ENCODE measurements around the gene PDE10A.

GRCh38 chr6:165605182-165605875, 57.7 kb downstream of the PDE10A start:
- TF ChIP-seq CTCF (IDR thresholded peaks at IDR 0.05; ENCODE audit: insufficient read depth, low read length, poor library complexity, severe bottlenecking) (no peak), EZH2phosphoT487 (conservative IDR thresholded peaks at IDR 0.05; ENCODE audit: low read length) (no peak)
